HG03457 (cell line): ENCODE measurements around the gene UNC13D.
"Not testable (repeated sequence)": the region's sequence is repeated elsewhere in the genome, so short reads cannot be mapped to it uniquely, and the experiment has no call there.

Experiments
- ATAC-seq: cut with Tn5 transposase; IDR thresholded peaks from one replicate; pipeline ENCODE4 v1.9.1; 2021; ENCODE audit warnings: moderate number of reproducible peaks; ENCODE audit not compliant: unreplicated experiment

UNC13D gene

GRCh38 chr17:75875182-75875939, 31.2 kb upstream of the UNC13D start:
- no peak for ATAC-seq

DNA sequence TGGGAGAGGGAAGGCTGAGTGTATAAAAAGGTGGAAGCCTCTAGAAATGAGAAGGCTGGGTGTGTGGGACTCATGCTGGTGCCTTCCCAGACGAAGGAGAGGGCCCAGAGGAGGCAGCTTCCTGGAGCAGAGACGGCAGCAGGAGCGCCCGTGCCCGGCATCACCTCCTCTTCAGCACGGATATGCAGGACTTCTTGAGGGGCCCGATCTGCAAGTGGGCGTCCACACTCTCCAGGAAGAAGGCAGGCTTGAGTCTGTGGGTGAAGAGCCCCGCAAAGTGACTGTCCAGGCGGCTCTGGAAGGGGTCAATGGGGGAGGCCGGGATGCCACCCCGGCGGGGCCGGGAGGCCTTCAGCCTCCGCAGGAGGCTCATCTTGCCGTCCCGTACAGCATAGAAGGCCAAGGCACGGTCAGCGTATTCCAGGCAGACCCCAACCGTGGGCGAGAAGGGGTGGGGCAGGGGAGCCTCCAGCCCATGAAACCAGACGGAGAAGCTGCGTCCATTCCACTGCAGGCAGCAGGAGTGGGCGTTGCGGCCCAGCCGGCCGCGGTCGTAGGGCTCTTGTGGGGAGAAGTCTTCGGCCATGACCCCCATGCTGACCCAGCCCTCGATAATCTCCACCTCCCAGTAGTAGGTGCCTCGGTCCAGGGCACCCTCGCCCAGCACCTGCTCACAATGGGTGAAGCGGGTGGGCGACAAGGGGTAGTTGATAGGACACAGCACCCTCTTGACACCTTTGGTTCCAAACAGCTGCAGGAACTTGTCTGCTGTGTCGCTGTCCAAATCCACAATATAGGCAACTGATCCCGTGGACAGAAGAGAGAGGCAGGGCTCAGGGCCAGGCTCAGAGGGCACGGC, 30.3 kb upstream of the UNC13D start:
- no peak for ATAC-seq

GRCh38 chr17:75873587-75874322, 29.6 kb upstream of the UNC13D start:
- no peak for ATAC-seq

GRCh38 chr17:75872434-75873351, 28.5 kb upstream of the UNC13D start:
- ATAC-seq, result no peak

DNA sequence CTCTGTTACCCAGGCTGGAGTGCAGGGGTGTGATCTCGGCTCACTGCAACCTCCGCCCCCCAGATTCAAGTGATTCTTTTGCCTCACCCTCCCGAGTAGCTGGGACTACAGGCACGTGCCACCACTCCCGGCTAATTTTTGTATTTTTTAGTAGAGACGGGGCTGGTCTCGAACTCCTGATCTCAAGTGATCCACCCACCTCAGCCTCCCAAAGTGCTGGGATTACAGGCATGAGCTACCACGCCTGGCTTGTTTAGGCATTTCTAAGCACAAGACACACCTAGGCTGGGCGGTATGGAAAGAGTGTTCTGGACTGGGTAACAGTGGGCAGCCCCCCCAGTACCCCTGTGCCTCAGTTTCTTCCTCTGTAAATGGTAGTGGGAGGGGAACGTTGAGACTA, 26.0 kb upstream of the UNC13D start:
- not testable (repeated sequence) for ATAC-seq

DNA sequence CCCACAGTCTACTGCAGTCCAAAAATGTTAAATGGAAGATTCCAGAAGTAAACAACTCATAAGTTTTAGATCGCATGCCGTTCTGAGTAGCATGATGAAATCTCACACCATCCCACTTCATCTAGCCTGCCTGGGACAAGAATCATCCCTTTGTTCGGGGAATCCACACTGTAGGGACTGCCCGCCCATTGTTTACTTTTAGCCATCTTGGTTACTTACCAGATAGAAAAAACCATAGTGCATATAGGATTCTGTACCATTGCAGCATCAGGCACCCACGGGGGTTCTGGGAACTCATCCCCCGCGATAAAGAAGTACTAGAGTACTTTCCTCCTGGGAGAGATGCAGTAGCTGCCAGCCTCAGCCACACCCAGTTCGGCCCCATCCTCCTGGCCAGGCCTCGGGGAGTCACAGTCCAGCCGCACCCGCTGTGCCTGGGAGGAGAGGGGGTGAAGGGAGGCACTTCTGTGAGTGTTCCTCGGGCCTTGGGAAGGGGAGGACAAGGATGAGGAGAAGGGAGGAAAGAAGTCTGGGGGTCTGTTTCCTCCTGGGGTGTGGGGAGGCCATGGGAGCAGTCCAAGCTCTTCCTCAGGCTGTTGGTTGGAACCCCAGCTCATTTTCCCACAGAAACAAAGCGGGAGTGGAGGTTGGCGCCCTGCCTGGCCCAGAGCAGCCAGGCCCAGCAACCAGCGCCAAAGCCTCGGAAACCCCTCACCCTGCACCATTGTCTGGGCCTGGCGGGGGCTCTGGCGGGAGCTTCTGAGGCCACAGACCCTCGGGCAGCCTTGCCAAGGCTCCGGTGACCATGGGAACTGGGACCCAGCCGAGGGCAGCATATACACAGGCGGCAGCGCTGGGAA, 25.3 kb upstream of the UNC13D start:
- no peak for ATAC-seq

GRCh38 chr17:75868730-75869281, 24.6 kb upstream of the UNC13D start:
- not testable (repeated sequence) for ATAC-seq

DNA sequence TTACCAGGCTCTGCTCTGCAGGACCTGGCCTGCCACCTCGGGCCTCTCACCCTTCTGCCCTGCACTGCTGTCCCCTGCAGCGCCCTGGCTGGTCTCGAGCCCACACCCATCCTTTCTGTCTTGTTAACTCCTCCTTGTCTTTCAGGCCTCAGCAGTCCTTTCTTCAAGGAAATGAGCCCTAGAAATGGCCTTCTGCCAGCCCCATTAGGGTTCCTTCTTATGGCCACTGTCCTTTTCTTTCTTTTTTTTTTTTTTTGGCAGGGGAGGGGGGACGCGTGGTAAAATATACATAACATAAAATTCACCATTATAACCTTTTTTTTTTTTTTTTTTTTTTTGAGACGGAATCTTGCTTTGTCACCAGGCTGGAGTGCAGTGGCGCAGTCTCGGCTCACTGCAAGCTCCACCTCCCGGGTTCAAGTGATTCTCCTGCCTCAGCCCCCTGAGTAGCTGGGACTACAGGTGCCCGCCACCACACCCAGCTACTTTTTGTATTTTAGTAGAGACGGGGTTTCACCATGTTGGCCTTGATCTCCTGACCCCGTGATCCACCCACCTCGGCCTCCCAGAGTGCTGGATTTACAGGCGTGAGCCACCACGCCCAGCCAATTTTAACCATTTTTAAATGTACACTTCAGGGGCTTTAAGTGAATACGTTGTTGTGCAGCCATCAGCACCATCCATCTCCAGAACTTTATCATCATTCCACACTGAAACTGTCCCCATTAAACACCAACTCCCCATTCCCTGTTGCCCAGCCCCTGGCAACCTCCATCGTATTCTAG, 21.4 kb upstream of the UNC13D start:
- ATAC-seq, result not testable (repeated sequence)

DNA sequence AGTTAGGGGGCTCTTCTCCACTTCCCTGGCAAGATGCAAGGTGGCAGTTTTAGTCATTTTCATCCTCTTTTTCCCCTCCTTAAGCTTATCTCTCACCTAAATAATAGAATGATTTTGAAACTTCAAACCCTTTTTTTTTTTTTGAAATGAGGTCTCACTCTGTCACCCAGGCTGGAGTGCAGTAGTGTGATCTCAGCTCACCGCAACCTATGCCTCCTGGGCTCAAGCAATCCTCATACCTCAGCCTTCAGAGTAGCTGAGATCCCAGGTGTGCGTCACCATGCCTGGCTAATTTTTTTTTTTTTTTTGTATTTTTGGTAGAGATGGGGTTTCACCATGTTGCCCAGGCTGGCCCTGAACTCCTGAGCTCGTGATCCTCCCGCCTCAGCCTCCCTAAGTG, 20.7 kb upstream of the UNC13D start:
- not testable (repeated sequence) for ATAC-seq

DNA sequence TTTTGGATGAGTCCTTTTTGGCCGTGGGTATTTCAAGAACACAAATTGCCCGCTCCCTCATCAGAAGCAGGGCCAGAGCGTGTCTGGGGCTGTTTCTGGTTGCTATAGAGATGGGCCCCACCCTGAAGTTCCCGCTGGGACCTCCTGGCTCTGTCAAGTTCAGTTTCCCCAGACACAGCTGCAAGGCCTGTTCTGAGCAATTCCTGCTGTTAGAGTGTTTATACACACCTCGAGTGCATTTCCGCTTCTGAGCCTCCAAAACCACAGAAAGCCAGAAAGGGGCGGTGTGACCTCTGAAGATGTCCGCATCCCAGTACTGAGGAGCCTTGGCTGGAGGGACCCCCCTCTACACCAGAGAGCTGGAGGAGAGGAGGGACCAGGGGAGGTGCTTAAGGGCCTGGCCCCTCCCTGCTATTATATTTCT, 20.3 kb upstream of the UNC13D start:
- peak; percentile 63 for ATAC-seq

DNA sequence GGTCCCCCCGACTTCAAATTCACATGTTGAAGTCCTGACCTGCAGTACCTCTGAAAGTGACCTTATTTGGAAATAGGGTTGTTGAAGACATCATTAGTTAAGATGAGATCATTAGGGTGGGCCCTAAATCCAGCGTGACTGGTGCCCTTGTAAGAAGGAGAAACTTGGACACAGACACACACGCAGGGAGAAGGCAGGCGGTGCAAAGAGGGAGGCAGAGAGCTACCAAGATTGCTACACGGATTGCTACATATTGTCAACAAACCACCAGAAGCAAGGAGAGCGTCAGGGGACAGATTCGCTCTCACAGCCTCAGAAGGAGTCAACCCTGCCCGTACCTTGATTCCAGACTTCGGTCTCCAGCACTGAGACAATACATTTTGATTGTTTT, 17.7 kb upstream of the UNC13D start:
- no peak for ATAC-seq

GRCh38 chr17:75859358-75859757, 15.2 kb upstream of the UNC13D start:
- not testable (repeated sequence) for ATAC-seq

GRCh38 chr17:75856062-75856756, 12.0 kb upstream of the UNC13D start:
- no peak for ATAC-seq

- peak; percentile 78 for ATAC-seq
Observed at GRCh38 chr17:75855310-75856061, 11.3 kb upstream of the UNC13D start, which contains the start of gene WBP2. Gene WBP2 (minus strand): TSS chr17:75855335. CDS start chr17:75855297, 38 bp downstream.

GRCh38 chr17:75854881-75855309, 10.7 kb upstream of the UNC13D start:
- ATAC-seq, result no peak

- ATAC-seq, result no peak
Observed at GRCh38 chr17:75854101-75854748, 10.0 kb upstream of the UNC13D start.
